ENCODE measurements around the gene ATG13. TPM values are rescaled to one million over a fixed set of nuclear protein-coding genes. Genes with fewer than 3 reads are reported as not detected.
"Not testable (repeated sequence)": the region's sequence is repeated elsewhere in the genome, so short reads cannot be mapped to it uniquely, and the experiment has no call there.

The ATG13 gene
- total RNA-seq, 1 experiment from 2014 or later, result 57.1 TPM

DNA sequence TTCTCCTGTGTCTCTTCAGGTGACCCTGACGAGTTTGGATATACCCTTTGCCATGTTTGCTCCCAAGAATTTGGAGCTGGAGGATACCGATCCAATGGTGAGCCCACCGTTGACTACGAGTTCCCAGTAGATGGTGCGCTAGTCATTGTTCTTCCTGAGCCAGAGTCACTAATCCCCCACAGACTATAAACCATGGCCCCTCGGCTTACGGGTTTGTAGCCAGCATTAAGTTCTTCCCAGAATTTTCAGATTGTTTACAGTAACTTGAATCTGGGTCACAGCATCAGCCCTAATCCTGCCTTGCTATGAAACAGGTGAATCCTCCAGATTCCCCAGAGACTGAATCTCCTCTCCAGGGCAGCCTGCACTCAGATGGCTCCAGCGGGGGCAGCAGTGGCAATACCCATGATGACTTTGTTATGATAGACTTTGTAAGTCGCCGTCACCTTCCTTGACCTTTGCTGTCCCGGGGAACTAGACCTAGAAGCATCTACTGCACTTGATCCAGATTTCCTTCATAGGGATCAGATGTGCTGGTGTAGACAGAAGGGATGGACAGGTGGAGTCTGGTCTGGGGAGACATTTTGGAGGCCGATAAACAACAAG is 51.2 kb downstream of the ATG13 start:
- BruUV-seq (replicated peaks), result no TSS peak
- CTCF ChIA-PET, result no interaction called here
- H3K4me3 Mint-ChIP-seq (ENCODE audit: low read depth, unreplicated experiment), result no peak overlapping the region

DNA sequence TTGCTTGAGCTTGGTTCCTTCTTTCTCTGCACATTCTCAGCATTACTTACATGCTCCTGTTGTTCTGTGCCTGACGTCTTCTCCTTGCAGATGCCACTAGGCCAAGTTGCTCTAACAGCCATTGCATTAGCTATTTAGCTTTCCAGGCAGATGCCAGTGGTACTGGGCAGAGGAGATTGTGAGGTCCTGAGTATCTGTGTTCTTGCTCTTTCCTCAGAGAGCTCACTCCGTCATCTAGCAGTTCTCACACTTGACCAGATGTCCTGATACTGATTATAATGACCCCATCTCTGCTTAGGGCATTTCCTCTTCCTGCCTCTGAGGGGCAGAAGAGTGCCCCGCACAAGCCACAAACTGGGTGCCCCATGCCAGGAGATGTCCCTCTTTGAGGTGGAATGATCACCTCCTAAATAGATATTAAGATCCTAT is 52.4 kb downstream of the ATG13 start:
- no peak for TF ChIP-seq CTCF (IDR thresholded peaks at IDR 0.05; ENCODE audit: unreplicated experiment)
- Mint-ChIP-seq H3K4me1 (ENCODE audit: low read depth, unreplicated experiment) (no peaks in the 10 kb centered on the region), H3K27me3 (ENCODE audit: unreplicated experiment) (no peaks in the 10 kb centered on the region), H3K4me3 (ENCODE audit: low read depth, unreplicated experiment) (no peak overlapping the region), H3K9me3 (ENCODE audit: low read depth, unreplicated experiment) (no peaks in the 10 kb centered on the region), H3K36me3 (ENCODE audit: insufficient read depth, unreplicated experiment) (peaks cover 29% of the 10 kb centered on the region), H3K27ac (ENCODE audit: unreplicated experiment) (no peak overlapping the region)
- no TSS peak for BruUV-seq (replicated peaks)
- no peak for DNase-seq
- CTCF ChIA-PET, result no interaction called here
- intact Hi-C loops (cut with micrococcal nuclease; ENCODE audit: unreplicated experiment), result no loop called here

More for the DNA sequence above, 51.2 kb downstream of the ATG13 start:
- no peaks in the 10 kb centered on the region for H3K4me1 Mint-ChIP-seq (ENCODE audit: low read depth, unreplicated experiment)
- no peaks in the 10 kb centered on the region for H3K9me3 Mint-ChIP-seq (ENCODE audit: low read depth, unreplicated experiment)
- intact Hi-C loops (cut with micrococcal nuclease; ENCODE audit: unreplicated experiment), result no loop called here
- DNase-seq, result no peak
- H3K27ac Mint-ChIP-seq (ENCODE audit: unreplicated experiment), result no peak overlapping the region
- TF ChIP-seq CTCF (IDR thresholded peaks at IDR 0.05; ENCODE audit: unreplicated experiment), result no peak
- no peaks in the 10 kb centered on the region for H3K27me3 Mint-ChIP-seq (ENCODE audit: unreplicated experiment)
- peaks cover 35% of the 10 kb centered on the region for H3K36me3 Mint-ChIP-seq (ENCODE audit: insufficient read depth, unreplicated experiment)

- H3K27ac Mint-ChIP-seq (ENCODE audit: unreplicated experiment); CTCF ChIA-PET; H3K9me3 Mint-ChIP-seq (ENCODE audit: low read depth, unreplicated experiment); H3K4me3 Mint-ChIP-seq (ENCODE audit: low read depth, unreplicated experiment); H3K27me3 Mint-ChIP-seq (ENCODE audit: unreplicated experiment); BruUV-seq (replicated peaks); intact Hi-C loops (cut with micrococcal nuclease; ENCODE audit: unreplicated experiment); H3K4me1 Mint-ChIP-seq (ENCODE audit: low read depth, unreplicated experiment); DNase-seq: not testable (repeated sequence)
- peaks cover 31% of the 10 kb centered on the region for H3K36me3 Mint-ChIP-seq (ENCODE audit: insufficient read depth, unreplicated experiment)
Measured at GRCh38 chr11:46670521-46670920, 53.2 kb downstream of the ATG13 start.

- BruUV-seq (replicated peaks), result no TSS peak
- Mint-ChIP-seq H3K4me1 (ENCODE audit: low read depth, unreplicated experiment) (no peaks in the 10 kb centered on the region), H3K9me3 (ENCODE audit: low read depth, unreplicated experiment) (no peaks in the 10 kb centered on the region), H3K27ac (ENCODE audit: unreplicated experiment) (no peak overlapping the region), H3K36me3 (ENCODE audit: insufficient read depth, unreplicated experiment) (peaks cover 32% of the 10 kb centered on the region), H3K4me3 (ENCODE audit: low read depth, unreplicated experiment) (no peak overlapping the region), H3K27me3 (ENCODE audit: unreplicated experiment) (no peaks in the 10 kb centered on the region)
- CTCF ChIA-PET, result no interaction called here
- no peak for DNase-seq
- intact Hi-C loops (cut with micrococcal nuclease; ENCODE audit: unreplicated experiment), result no loop called here
- TF ChIP-seq CTCF (IDR thresholded peaks at IDR 0.05; ENCODE audit: unreplicated experiment), result no peak
Measured at GRCh38 chr11:46671958-46672315, 54.6 kb downstream of the ATG13 start.

DNA sequence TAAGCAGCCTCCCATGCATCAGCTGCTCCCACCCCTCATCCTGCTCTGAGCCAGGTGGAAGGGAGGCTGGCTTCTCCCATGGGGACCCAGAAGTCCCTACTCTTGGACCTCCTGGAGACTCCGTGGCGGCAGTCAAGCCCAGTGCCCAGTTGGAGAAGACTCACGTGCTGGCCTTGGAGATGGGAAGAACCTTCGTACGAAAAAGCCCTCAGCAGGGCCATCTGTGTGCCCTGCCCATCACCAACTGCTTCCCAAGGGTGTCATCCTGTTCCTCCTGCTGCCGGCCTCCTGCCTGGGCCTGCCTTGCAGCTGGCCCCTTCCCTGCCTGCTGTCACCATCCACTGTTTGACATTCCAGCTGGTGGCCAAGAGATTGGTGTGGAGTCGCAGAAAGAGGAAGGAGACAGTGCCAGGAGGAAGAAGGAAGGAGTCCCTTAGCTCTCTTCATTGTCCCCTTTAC is 55.1 kb downstream of the ATG13 start:
- DNase-seq, result no peak
- Mint-ChIP-seq H3K9me3 (ENCODE audit: low read depth, unreplicated experiment) (no peaks in the 10 kb centered on the region), H3K4me3 (ENCODE audit: low read depth, unreplicated experiment) (no peak overlapping the region), H3K4me1 (ENCODE audit: low read depth, unreplicated experiment) (no peaks in the 10 kb centered on the region), H3K27me3 (ENCODE audit: unreplicated experiment) (no peaks in the 10 kb centered on the region), H3K27ac (ENCODE audit: unreplicated experiment) (no peak overlapping the region), H3K36me3 (ENCODE audit: insufficient read depth, unreplicated experiment) (peaks cover 34% of the 10 kb centered on the region)
- CTCF ChIA-PET, result no interaction called here
- BruUV-seq (replicated peaks), result TSS peak; percentile 17
- TF ChIP-seq CTCF (IDR thresholded peaks at IDR 0.05; ENCODE audit: unreplicated experiment), result no peak
- intact Hi-C loops (cut with micrococcal nuclease; ENCODE audit: unreplicated experiment), result no loop called here

Measured in Calu3 (cell line).